WTC11 (cell line): ENCODE results near the gene HLA-A. TPM values are rescaled to one million over a fixed set of nuclear protein-coding genes. Genes with fewer than 3 reads are reported as not detected.

Source experiments
- ATAC-seq: fragments of 200-7000 bp; cut with Tn5 transposase; 2 replicates; pipeline ENCODE4 v1.10.0; 2021; ENCODE audit warnings: mild to moderate bottlenecking, moderate library complexity
- CTCF ChIA-PET: fragments of 300-600 bp; sonication (Branson Sonifier 250); formaldehyde crosslinking; loops from one replicate; lab custom pipeline; 2021; ENCODE audit warnings: antibody characterized with exemption; lab: Charles Lee
- POLR2A ChIA-PET: fragments of 350-600 bp; sonication (Branson Sonifier 250); formaldehyde crosslinking; loops from one replicate; lab custom pipeline; 2021; ENCODE audit warnings: antibody characterized with exemption; lab: Charles Lee
- DNase-seq: peaks from one replicate; pipeline ENCODE4 v3.0.0; 2021; ENCODE audit warnings: low spot score
- H3K27ac Mint-ChIP-seq: 2 replicates; pipeline ENCODE4 v1.8.0; 2021; ENCODE audit warnings: mixed read lengths
- H3K27me3 Mint-ChIP-seq: 2 replicates; pipeline ENCODE4 v1.8.0; 2021; ENCODE audit warnings: low read depth, mild to moderate bottlenecking, moderate library complexity, mixed read lengths
- H3K36me3 Mint-ChIP-seq: 2 replicates; pipeline ENCODE4 v1.8.0; 2021; ENCODE audit warnings: mixed read lengths
- H3K4me1 Mint-ChIP-seq: 2 replicates; pipeline ENCODE4 v1.8.0; 2022; ENCODE audit warnings: mixed read lengths
- H3K4me3 Mint-ChIP-seq: 2 replicates; pipeline ENCODE4 v1.8.0; 2021; ENCODE audit warnings: mild to moderate bottlenecking, moderate library complexity, mixed read lengths
- H3K9me3 Mint-ChIP-seq: 2 replicates; pipeline ENCODE4 v1.8.0; 2021; ENCODE audit warnings: mixed read lengths
- EMX1 ChIP-seq: fragments of 250-450 bp; sonication (Bioruptor Pico); IDR thresholded peaks from 2 replicates; pipeline ENCODE4 v1.8.0; 2021; ENCODE audit warnings: mild to moderate bottlenecking
- ETV6 ChIP-seq: sonication (generic); formaldehyde crosslinking; IDR thresholded peaks from 2 replicates; pipeline ENCODE4 v1.8.1; 2022; ENCODE audit warnings: mild to moderate bottlenecking, missing genetic modification reagents
- FOXP1 ChIP-seq: sonication (generic); formaldehyde crosslinking; IDR thresholded peaks from 2 replicates; pipeline ENCODE4 v1.8.0; 2022; ENCODE audit warnings: missing genetic modification reagents, mild to moderate bottlenecking, moderate library complexity, borderline replicate concordance
- GRHL2 ChIP-seq: fragments of 250-450 bp; sonication (Bioruptor Pico); IDR thresholded peaks from 2 replicates; pipeline ENCODE4 v1.8.0; 2022; ENCODE audit warnings: mild to moderate bottlenecking, moderate library complexity; ENCODE audit not compliant: insufficient replicate concordance, severe bottlenecking
- GTF2I ChIP-seq: fragments of 250-450 bp; sonication (Bioruptor Pico); conservative IDR thresholded peaks from 2 replicates; pipeline ENCODE4 v1.4.0; 2021; ENCODE audit warnings: mild to moderate bottlenecking
- KAT7 ChIP-seq: sonication (generic); formaldehyde crosslinking; IDR thresholded peaks from 2 replicates; pipeline ENCODE4 v1.8.1; 2023; ENCODE audit warnings: missing genetic modification reagents, mild to moderate bottlenecking, borderline replicate concordance
- NFYB ChIP-seq: sonication (generic); formaldehyde crosslinking; conservative IDR thresholded peaks from 2 replicates; pipeline ENCODE4 v1.8.0; 2022; ENCODE audit warnings: low read depth, missing genetic modification reagents
- NR3C1 ChIP-seq: sonication (generic); formaldehyde crosslinking; conservative IDR thresholded peaks from 2 replicates; pipeline ENCODE4 v1.8.1; 2023; ENCODE audit warnings: low read depth, mild to moderate bottlenecking, missing genetic modification reagents
- SMAD4 ChIP-seq: sonication (generic); formaldehyde crosslinking; IDR thresholded peaks from 2 replicates; pipeline ENCODE4 v1.8.0; 2022; ENCODE audit warnings: mild to moderate bottlenecking, missing genetic modification reagents
- TCF7 ChIP-seq: sonication (generic); formaldehyde crosslinking; IDR thresholded peaks from 2 replicates; pipeline ENCODE4 v1.8.0; 2022; ENCODE audit warnings: mild to moderate bottlenecking, low read depth, missing genetic modification reagents, moderate library complexity
- TP53 ChIP-seq: sonication (generic); formaldehyde crosslinking; IDR thresholded peaks from 2 replicates; pipeline ENCODE4 v1.8.1; 2023; ENCODE audit warnings: mild to moderate bottlenecking, missing genetic modification reagents
- ZNF232 ChIP-seq: sonication (generic); formaldehyde crosslinking; IDR thresholded peaks from 2 replicates; pipeline ENCODE4 v1.8.0; 2022; ENCODE audit warnings: mild to moderate bottlenecking, missing genetic modification reagents
- ZNF396 ChIP-seq: fragments of 250-450 bp; sonication (Bioruptor Pico); IDR thresholded peaks from 2 replicates; pipeline ENCODE4 v1.8.0; 2021; ENCODE audit warnings: mild to moderate bottlenecking, moderate library complexity, borderline replicate concordance
- total RNA-seq: library from RNA; stranded (reverse); gene quantifications from 3 replicates; pipeline ENCODE4 v1.2.3, GENCODE V29; 2021
- TF ChIP-seq, protein P1 (sequence below): sonication (generic); formaldehyde crosslinking; IDR thresholded peaks from 2 replicates; pipeline ENCODE4 v1.8.1; 2022; ENCODE audit warnings: mild to moderate bottlenecking, moderate library complexity, missing genetic modification reagents
- TF ChIP-seq, protein P2 (sequence below): sonication (generic); formaldehyde crosslinking; IDR thresholded peaks from 2 replicates; pipeline ENCODE4 v1.8.0; 2022; ENCODE audit warnings: mild to moderate bottlenecking, missing genetic modification reagents
- TF ChIP-seq, protein P3 (sequence below): sonication (generic); formaldehyde crosslinking; IDR thresholded peaks from 2 replicates; pipeline ENCODE4 v1.8.1; 2022; ENCODE audit warnings: missing genetic modification reagents, borderline replicate concordance
- TF ChIP-seq, protein P4 (sequence below): sonication (generic); formaldehyde crosslinking; IDR thresholded peaks from 2 replicates; pipeline ENCODE4 v1.8.1; 2023; ENCODE audit warnings: mild to moderate bottlenecking, missing genetic modification reagents, moderate library complexity
- TF ChIP-seq, protein P5 (sequence below): fragments of 250-450 bp; sonication (Bioruptor Pico); IDR thresholded peaks from 2 replicates; pipeline ENCODE4 v1.8.0; 2021; ENCODE audit warnings: mild to moderate bottlenecking
- TF ChIP-seq, protein P6 (sequence below): sonication (generic); formaldehyde crosslinking; IDR thresholded peaks from 2 replicates; pipeline ENCODE4 v1.8.1; 2022; ENCODE audit warnings: low read depth, missing genetic modification reagents, borderline replicate concordance
- TF ChIP-seq, protein P7 (sequence below): sonication (generic); formaldehyde crosslinking; IDR thresholded peaks from 2 replicates; pipeline ENCODE4 v1.8.0; 2022; ENCODE audit warnings: mild to moderate bottlenecking, missing genetic modification reagents
- TF ChIP-seq, protein P8 (sequence below): sonication (generic); formaldehyde crosslinking; IDR thresholded peaks from 2 replicates; pipeline ENCODE4 v1.8.1; 2022; ENCODE audit warnings: mild to moderate bottlenecking, missing genetic modification reagents, moderate library complexity, borderline replicate concordance

HLA-A gene
- total RNA-seq, 1 experiment from 2014 or later: 93.2 TPM

DNA sequence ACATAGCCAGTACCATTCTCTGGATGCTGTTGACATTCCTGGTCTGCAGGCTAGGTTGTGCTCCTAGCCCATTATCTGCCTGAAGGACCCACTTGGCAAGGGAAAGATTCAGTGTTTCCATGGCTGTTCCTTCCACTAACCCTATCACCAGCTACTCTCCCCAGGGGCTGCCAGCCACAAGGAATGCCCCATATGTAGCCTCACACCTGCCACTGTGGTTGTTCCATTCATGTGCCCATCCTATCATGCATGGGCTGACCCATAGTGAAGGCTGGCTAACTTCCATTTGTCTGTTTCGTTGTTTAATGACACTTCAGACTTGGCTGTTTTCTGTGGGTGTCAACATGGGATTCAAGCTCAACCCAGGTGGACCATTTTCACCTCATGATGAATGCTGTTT is 25.6 kb upstream of the HLA-A start (continued):
- TF ChIP-seq, protein P1, sequence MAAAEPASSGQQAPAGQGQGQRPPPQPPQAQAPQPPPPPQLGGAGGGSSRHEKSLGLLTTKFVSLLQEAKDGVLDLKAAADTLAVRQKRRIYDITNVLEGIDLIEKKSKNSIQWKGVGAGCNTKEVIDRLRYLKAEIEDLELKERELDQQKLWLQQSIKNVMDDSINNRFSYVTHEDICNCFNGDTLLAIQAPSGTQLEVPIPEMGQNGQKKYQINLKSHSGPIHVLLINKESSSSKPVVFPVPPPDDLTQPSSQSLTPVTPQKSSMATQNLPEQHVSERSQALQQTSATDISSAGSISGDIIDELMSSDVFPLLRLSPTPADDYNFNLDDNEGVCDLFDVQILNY (CRISPR knock-in tag): no peak
- TF ChIP-seq, protein P2, sequence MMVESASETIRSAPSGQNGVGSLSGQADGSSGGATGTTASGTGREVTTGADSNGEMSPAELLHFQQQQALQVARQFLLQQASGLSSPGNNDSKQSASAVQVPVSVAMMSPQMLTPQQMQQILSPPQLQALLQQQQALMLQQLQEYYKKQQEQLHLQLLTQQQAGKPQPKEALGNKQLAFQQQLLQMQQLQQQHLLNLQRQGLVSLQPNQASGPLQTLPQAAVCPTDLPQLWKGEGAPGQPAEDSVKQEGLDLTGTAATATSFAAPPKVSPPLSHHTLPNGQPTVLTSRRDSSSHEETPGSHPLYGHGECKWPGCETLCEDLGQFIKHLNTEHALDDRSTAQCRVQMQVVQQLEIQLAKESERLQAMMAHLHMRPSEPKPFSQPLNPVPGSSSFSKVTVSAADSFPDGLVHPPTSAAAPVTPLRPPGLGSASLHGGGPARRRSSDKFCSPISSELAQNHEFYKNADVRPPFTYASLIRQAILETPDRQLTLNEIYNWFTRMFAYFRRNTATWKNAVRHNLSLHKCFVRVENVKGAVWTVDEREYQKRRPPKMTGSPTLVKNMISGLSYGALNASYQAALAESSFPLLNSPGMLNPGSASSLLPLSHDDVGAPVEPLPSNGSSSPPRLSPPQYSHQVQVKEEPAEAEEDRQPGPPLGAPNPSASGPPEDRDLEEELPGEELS: no peak
- no peak for TF ChIP-seq ZNF396 (CRISPR knock-in tag)

DNA sequence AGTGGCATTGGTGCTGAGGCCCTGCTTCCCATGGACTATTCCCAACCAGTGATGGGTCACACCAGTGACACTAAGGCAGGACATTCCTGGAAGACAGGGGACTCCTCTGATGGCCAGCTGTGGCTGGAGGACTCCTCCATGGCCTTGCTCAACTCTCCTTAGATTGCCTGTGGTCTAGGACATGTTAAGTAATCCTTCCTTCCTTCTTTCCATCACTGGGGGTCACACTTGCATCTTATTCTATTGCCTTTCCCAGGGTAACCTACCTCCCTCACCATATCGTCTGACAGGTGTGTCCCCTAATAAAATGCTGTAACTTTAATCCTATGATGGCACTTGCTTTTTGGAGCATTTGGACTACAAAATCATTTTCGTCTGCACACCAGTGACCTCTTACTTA is 24.5 kb upstream of the HLA-A start:
- no peak overlapping the region for H3K27ac Mint-ChIP-seq
- H3K4me1 Mint-ChIP-seq: no peaks in the 10 kb centered on the region
- no peaks in the 10 kb centered on the region for H3K36me3 Mint-ChIP-seq
- H3K4me3 Mint-ChIP-seq: no peak overlapping the region
- DNase-seq (no peak), ATAC-seq (no peak)
- TF ChIP-seq ZNF232 (CRISPR knock-in tag) (no peak), SMAD4 (CRISPR knock-in tag) (no peak), ZNF396 (CRISPR knock-in tag) (no peak), ETV6 (no peak), TCF7 (CRISPR knock-in tag) (no peak), FOXP1 (no peak)
- TF ChIP-seq, protein P3, sequence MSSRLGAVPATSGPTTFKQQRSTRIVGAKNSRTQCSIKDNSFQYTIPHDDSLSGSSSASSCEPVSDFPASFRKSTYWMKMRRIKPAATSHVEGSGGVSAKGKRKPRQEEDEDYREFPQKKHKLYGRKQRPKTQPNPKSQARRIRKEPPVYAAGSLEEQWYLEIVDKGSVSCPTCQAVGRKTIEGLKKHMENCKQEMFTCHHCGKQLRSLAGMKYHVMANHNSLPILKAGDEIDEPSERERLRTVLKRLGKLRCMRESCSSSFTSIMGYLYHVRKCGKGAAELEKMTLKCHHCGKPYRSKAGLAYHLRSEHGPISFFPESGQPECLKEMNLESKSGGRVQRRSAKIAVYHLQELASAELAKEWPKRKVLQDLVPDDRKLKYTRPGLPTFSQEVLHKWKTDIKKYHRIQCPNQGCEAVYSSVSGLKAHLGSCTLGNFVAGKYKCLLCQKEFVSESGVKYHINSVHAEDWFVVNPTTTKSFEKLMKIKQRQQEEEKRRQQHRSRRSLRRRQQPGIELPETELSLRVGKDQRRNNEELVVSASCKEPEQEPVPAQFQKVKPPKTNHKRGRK: no peak
- TF ChIP-seq, protein P4, sequence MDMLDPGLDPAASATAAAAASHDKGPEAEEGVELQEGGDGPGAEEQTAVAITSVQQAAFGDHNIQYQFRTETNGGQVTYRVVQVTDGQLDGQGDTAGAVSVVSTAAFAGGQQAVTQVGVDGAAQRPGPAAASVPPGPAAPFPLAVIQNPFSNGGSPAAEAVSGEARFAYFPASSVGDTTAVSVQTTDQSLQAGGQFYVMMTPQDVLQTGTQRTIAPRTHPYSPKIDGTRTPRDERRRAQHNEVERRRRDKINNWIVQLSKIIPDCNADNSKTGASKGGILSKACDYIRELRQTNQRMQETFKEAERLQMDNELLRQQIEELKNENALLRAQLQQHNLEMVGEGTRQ (CRISPR knock-in tag): no peak
- TF ChIP-seq, protein P5, sequence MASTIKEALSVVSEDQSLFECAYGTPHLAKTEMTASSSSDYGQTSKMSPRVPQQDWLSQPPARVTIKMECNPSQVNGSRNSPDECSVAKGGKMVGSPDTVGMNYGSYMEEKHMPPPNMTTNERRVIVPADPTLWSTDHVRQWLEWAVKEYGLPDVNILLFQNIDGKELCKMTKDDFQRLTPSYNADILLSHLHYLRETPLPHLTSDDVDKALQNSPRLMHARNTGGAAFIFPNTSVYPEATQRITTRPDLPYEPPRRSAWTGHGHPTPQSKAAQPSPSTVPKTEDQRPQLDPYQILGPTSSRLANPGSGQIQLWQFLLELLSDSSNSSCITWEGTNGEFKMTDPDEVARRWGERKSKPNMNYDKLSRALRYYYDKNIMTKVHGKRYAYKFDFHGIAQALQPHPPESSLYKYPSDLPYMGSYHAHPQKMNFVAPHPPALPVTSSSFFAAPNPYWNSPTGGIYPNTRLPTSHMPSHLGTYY (CRISPR knock-in tag): no peak
- ChIA-PET POLR2A (no interaction called here), CTCF (no interaction called here)
- H3K27me3 Mint-ChIP-seq: peaks cover 57% of the 10 kb centered on the region
- H3K9me3 Mint-ChIP-seq: peaks cover 4% of the 10 kb centered on the region; the same call in 1 of the 2 replicates

DNA sequence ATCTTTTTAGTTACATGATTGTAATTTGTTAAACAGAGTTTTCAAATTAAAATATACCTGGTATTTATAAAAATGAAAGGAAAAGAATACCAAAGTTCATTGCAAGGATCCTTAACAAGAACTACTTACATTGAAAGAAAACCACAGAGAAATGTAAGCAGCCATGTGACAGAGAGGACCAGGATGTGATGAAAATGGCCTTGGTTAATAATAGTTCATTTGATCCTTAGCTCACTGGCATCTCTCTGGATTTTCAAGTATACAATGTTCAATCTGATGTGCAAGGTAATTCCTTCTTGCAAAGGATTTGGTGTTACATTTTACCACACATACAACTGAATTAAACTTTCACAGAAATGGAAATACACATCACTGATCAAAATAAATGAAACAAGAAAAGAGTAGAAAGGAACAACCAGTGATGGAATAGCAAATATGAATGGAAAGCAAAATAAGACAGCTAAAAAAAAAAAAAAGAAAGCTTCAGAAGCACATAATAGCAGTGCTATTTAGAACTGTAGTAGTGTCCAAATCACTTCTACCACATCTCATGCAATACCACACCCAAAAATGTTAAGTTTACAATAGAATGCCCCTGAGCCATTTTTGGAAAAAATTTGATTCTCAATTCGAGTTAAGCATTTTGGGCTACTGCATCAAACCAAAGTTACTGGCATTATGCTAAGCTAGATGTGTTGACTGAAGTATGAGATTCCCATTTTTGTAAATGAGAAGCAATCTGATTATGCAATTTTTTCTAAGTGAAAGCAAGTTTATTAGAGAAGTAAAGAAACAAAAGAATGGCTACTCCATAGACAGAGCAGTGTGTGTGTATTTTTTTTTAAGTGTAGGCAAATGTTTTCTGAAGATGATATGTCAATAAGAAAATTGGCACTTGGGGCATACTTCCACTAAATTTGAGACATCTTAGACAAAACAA is 22.6 kb upstream of the HLA-A start:
- H3K27me3 Mint-ChIP-seq: peaks cover 59% of the 10 kb centered on the region
- H3K4me1 Mint-ChIP-seq: no peaks in the 10 kb centered on the region
- ChIA-PET CTCF (no interaction called here), POLR2A (no interaction called here)
- no peak overlapping the region for H3K4me3 Mint-ChIP-seq
- H3K27ac Mint-ChIP-seq: no peak overlapping the region
- DNase-seq (no peak), ATAC-seq (no peak)
- H3K36me3 Mint-ChIP-seq: no peaks in the 10 kb centered on the region
- peaks cover 4% of the 10 kb centered on the region; the same call in 1 of the 2 replicates for H3K9me3 Mint-ChIP-seq
- TF ChIP-seq, protein P6, sequence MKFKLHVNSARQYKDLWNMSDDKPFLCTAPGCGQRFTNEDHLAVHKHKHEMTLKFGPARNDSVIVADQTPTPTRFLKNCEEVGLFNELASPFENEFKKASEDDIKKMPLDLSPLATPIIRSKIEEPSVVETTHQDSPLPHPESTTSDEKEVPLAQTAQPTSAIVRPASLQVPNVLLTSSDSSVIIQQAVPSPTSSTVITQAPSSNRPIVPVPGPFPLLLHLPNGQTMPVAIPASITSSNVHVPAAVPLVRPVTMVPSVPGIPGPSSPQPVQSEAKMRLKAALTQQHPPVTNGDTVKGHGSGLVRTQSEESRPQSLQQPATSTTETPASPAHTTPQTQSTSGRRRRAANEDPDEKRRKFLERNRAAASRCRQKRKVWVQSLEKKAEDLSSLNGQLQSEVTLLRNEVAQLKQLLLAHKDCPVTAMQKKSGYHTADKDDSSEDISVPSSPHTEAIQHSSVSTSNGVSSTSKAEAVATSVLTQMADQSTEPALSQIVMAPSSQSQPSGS (CRISPR knock-in tag): no peak
- TF ChIP-seq NFYB (CRISPR knock-in tag): no peak
- TF ChIP-seq, protein P7, sequence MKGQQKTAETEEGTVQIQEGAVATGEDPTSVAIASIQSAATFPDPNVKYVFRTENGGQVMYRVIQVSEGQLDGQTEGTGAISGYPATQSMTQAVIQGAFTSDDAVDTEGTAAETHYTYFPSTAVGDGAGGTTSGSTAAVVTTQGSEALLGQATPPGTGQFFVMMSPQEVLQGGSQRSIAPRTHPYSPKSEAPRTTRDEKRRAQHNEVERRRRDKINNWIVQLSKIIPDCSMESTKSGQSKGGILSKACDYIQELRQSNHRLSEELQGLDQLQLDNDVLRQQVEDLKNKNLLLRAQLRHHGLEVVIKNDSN (CRISPR knock-in tag): no peak
- TF ChIP-seq NR3C1 (CRISPR knock-in tag): no peak
- no peak for TF ChIP-seq ZNF232 (CRISPR knock-in tag)
- no peak for TF ChIP-seq ZNF396 (CRISPR knock-in tag)
- TF ChIP-seq TP53 (CRISPR knock-in tag): no peak
- no peak for TF ChIP-seq ETV6
- no peak for TF ChIP-seq KAT7 (CRISPR knock-in tag)
- no peak for TF ChIP-seq GTF2I (CRISPR knock-in tag)
- no peak for TF ChIP-seq GRHL2 (CRISPR knock-in tag)
- TF ChIP-seq, protein P8, sequence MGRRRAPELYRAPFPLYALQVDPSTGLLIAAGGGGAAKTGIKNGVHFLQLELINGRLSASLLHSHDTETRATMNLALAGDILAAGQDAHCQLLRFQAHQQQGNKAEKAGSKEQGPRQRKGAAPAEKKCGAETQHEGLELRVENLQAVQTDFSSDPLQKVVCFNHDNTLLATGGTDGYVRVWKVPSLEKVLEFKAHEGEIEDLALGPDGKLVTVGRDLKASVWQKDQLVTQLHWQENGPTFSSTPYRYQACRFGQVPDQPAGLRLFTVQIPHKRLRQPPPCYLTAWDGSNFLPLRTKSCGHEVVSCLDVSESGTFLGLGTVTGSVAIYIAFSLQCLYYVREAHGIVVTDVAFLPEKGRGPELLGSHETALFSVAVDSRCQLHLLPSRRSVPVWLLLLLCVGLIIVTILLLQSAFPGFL (CRISPR knock-in tag): no peak
- TF ChIP-seq EMX1: no peak
